ENCODE measurements around the gene WIPF2. TPM values are rescaled to one million over a fixed set of nuclear protein-coding genes. Genes with fewer than 3 reads are reported as not detected.

The WIPF2 gene
- total and polyA plus RNA-seq, 2 of the 8 experiments (the other 6 are each of a cell fraction or from before 2014, with no cell fraction given) = 6.9 to 25.3 TPM

GRCh38 chr17:40176754-40177110 lies 42.4 kb upstream of the WIPF2 start:
- H4K5ac ChIP-seq (ENCODE audit: insufficient read length, low read depth, low read length) = no peak overlapping the region
- peaks cover 2 to 19% of the 10 kb centered on the region in 2 experiments for H4K20me1 ChIP-seq (replicated peaks in 1 of 2; ENCODE audit: control insufficient read depth in 1 of 2, insufficient read depth in 2 of 2, low read length in 2 of 2)
- no peak overlapping the region for H3K18ac ChIP-seq (ENCODE audit: extremely low read depth, low read length)
- no peak overlapping the region for H3K27ac ChIP-seq (ENCODE audit: low read depth, low read length)
- H3K4me2 ChIP-seq (ENCODE audit: insufficient read depth in 1 of 2, low read depth in 2 of 2, low read length in 2 of 2) = peak overlapping the region; percentile 38 to 59; a peak in 3 of 4 replicates
- FAIRE-seq (no peak), DNase-seq (ENCODE audit: low read depth in 1 of 2, low spot score in 2 of 2) (no peak)
- no peaks in the 10 kb centered on the region for H3K9me3 ChIP-seq (ENCODE audit: insufficient read depth in 2 of 2, low read depth in 1 of 2, low read length in 1 of 2)
- no peak overlapping the region for H3K14ac ChIP-seq (ENCODE audit: insufficient read length)
- H3K4me3 ChIP-seq (ENCODE audit: extremely low read depth in 1 of 4, insufficient read depth in 2 of 4, low read depth in 3 of 4, low read length in 4 of 4) = peak overlapping the region in 1 of 4 experiments; percentile 80; a peak in 1 of 8 replicates
- peaks cover 9 to 17% (median 10%) of the 10 kb centered on the region in 4 experiments; a peak in 7 of 8 replicates for H3K36me3 ChIP-seq (ENCODE audit: control insufficient read depth in 2 of 4, insufficient read depth in 4 of 4, low read length in 3 of 4)
- H3K23ac ChIP-seq (ENCODE audit: insufficient read length) = no peak overlapping the region
- no peaks in the 10 kb centered on the region for H3K79me2 ChIP-seq (ENCODE audit: control insufficient read depth in 1 of 2, insufficient read depth in 2 of 2, low read length in 2 of 2)
- H3K23me2 ChIP-seq (ENCODE audit: low read depth, low read length) = peaks cover 2% of the 10 kb centered on the region; the same call in 1 of the 2 replicates
- H3K4me1 ChIP-seq (replicated peaks in 1 of 4; ENCODE audit: control insufficient read depth in 3 of 4, insufficient read depth in 4 of 4, low read length in 3 of 4) = peaks cover 5 to 20% (median 15%) of the 10 kb centered on the region in 4 experiments; a peak in 6 of 7 replicates
- H4K8ac ChIP-seq (ENCODE audit: extremely low read depth, insufficient read depth, low read length) = no peak overlapping the region
- no peak overlapping the region for H2AFZ ChIP-seq (ENCODE audit: low read length)
- H3K9ac ChIP-seq (replicated peaks in 1 of 4; ENCODE audit: extremely low read depth in 1 of 4, low read depth in 3 of 4, low read length in 3 of 4) = no peak overlapping the region
- 0 out of 2 replicates have a peak overlapping the region, but pooled peaks have one; percentile 24 for H2AK5ac ChIP-seq (ENCODE audit: low read depth, low read length)
- H3K4ac ChIP-seq (replicated peaks; ENCODE audit: insufficient read length, low read depth, low read length) = no peak overlapping the region
- H2BK5ac ChIP-seq (ENCODE audit: low read depth, low read length) = no peak overlapping the region
- H3K56ac ChIP-seq (replicated peaks; ENCODE audit: insufficient read length, low read depth, low read length) = no peak overlapping the region
- H2BK20ac ChIP-seq (ENCODE audit: low read length) = no peak overlapping the region
- ChIA-PET CTCF (ENCODE audit: partially characterized antibody) (interaction anchor here (0.8 to 7.3 kb wide), 5 partner anchors 9 to 555 kb away, joined by 3 to 59 read pairs (median 6); no protein-coding TSS in a partner anchor), POLR2A (ENCODE audit: partially characterized antibody) (interaction anchor here (0.6 to 9.1 kb wide), 9 partner anchors 9 to 64 kb away, joined by 3 to 105 read pairs (median 11); partner anchors contain the start of genes CASC3 and MSL1)
- H3K27me3 ChIP-seq (replicated peaks in 1 of 4; ENCODE audit: control insufficient read depth in 3 of 4, extremely low read depth in 1 of 4, insufficient read depth in 3 of 4, low read length in 3 of 4) = no peaks in the 10 kb centered on the region
- H2BK15ac ChIP-seq (ENCODE audit: low read length) = no peak overlapping the region; the same call in 1 of the 2 replicates
- H4K91ac ChIP-seq (replicated peaks; ENCODE audit: insufficient read length, low read length) = peak overlapping the region; percentile 0
- 83% methylated on average over 2 of the region's 2 CpGs; no CpG with 5 or more reads in 1 of the 2 experiments for WGBS, 2 experiments (ENCODE audit: extremely low coverage in 1 of 2, insufficient coverage in 1 of 2, insufficient read length in 1 of 2, insufficient replicate concordance in 2 of 2, low coverage in 1 of 2, low lambda C conversion rate in 2 of 2, missing lambda C conversion rate in 1 of 2)
- no peak overlapping the region for H2BK120ac ChIP-seq (replicated peaks; ENCODE audit: low read depth, low read length)
- H2BK12ac ChIP-seq (ENCODE audit: low read depth, low read length) = no peak overlapping the region
- H3K79me1 ChIP-seq (ENCODE audit: low read depth, low read length) = no peaks in the 10 kb centered on the region
- TF ChIP-seq CHD1 (IDR thresholded peaks at IDR 0.05; ENCODE audit: low read depth, low read length) = no peak
- TF ChIP-seq ASH2L (IDR thresholded peaks at IDR 0.05; ENCODE audit: low read length) = no peak
- TF ChIP-seq KDM5A (IDR thresholded peaks at IDR 0.05; ENCODE audit: low read length) = no peak
- no peak for TF ChIP-seq SRF (IDR thresholded peaks at IDR 0.05; ENCODE audit: low read depth, low read length)
- no peak for TF ChIP-seq CBX8 (IDR thresholded peaks at IDR 0.05; ENCODE audit: borderline replicate concordance, low read depth, low read length)
- TF ChIP-seq HDAC6 (IDR thresholded peaks at IDR 0.05; ENCODE audit: low read depth, low read length) = no peak
- TF ChIP-seq NRF1 (IDR thresholded peaks at IDR 0.05; ENCODE audit: low read depth, low read length) = no peak
- TF ChIP-seq FOSL1 (IDR thresholded peaks at IDR 0.05; ENCODE audit: insufficient read depth, low read depth, low read length) = no peak
- TF ChIP-seq SP1 (IDR thresholded peaks at IDR 0.05; ENCODE audit: low read depth, low read length) = no peak
- TF ChIP-seq YY1 (IDR thresholded peaks at IDR 0.05; ENCODE audit: low read depth, low read length) = no peak
- no peak for TF ChIP-seq CHD2 (IDR thresholded peaks at IDR 0.05; ENCODE audit: low read length)
- TF ChIP-seq CTBP2 (IDR thresholded peaks at IDR 0.05; ENCODE audit: borderline replicate concordance, insufficient read depth, insufficient read length, low read length) = no peak
- TF ChIP-seq SIN3A (conservative IDR thresholded peaks at IDR 0.05 in 1 of 2, IDR thresholded peaks at IDR 0.05 in 1 of 2; ENCODE audit: low read depth in 1 of 2, low read length in 2 of 2) = no peak
- no peak for TF ChIP-seq TEAD4 (IDR thresholded peaks at IDR 0.05; ENCODE audit: low read depth, low read length)
- TF ChIP-seq EZH2 (IDR thresholded peaks at IDR 0.05; ENCODE audit: low read depth, low read length, severe bottlenecking) = no peak
